ENCODE data around the gene ROR1.

GRCh38 chr1:63958556-63958955 is 184.7 kb downstream of the ROR1 start:
- TF ChIP-seq CTCF (IDR thresholded peaks at IDR 0.05) = no peak
- TF ChIP-seq POLR2A (IDR thresholded peaks at IDR 0.05) = no peak

All from thyroid gland (tissue), 4 donors.